Suprapubic skin (tissue), 4 donors: Measurements from ENCODE around the gene DNAJC22. TPM values are rescaled to one million over a fixed set of nuclear protein-coding genes. Genes with fewer than 3 reads are reported as not detected.
"Not testable (repeated sequence)": the region's sequence is repeated elsewhere in the genome, so short reads cannot be mapped to it uniquely, and the experiment has no call there.

Source experiments
- DNase-seq, 2 donors: peaks; one replicate each; pipeline ENCODE4 v3.0.0-alpha.2; 2019; ENCODE audit warnings: low spot score in 2 of 2
- H3K27ac ChIP-seq: fragments of 200-600 bp; sonication (generic); one replicate; pipeline ENCODE4 v1.5.1; 2019
- H3K27me3 ChIP-seq: fragments of 200-600 bp; sonication (generic); one replicate; pipeline ENCODE4 v1.5.1; 2019
- H3K36me3 ChIP-seq: fragments of 200-600 bp; sonication (generic); one replicate; pipeline ENCODE4 v1.5.1; 2019
- H3K4me1 ChIP-seq: fragments of 200-600 bp; sonication (generic); one replicate; pipeline ENCODE4 v1.5.1; 2019
- H3K4me3 ChIP-seq: fragments of 200-600 bp; sonication (generic); one replicate; pipeline ENCODE4 v1.5.1; 2019; ENCODE audit warnings: mild to moderate bottlenecking
- H3K9me3 ChIP-seq: fragments of 200-600 bp; sonication (generic); one replicate; pipeline ENCODE4 v1.5.1; 2019
- CTCF ChIP-seq, 2 donors: fragments of 200-600 bp in 1 of 2; fragments of 450-650 bp in 1 of 2; sonication (generic) in 1 of 2; IDR thresholded peaks; one replicate each; pipeline ENCODE4 v1.5.1; 2016 to 2019; ENCODE audit warnings: antibody characterized with exemption in 2 of 2, mild to moderate bottlenecking in 1 of 2, moderate library complexity in 1 of 2
- EP300 ChIP-seq: sonication (generic); formaldehyde crosslinking; IDR thresholded peaks from one replicate; pipeline ENCODE4 v1.6.1; 2017; ENCODE audit warnings: antibody characterized with exemption
- POLR2A ChIP-seq, 2 donors: fragments of 450-650 bp; IDR thresholded peaks; one replicate each; pipeline ENCODE4 v1.6.1; 2017; ENCODE audit warnings: antibody characterized with exemption in 2 of 2, mild to moderate bottlenecking in 2 of 2, moderate library complexity in 2 of 2
- POLR2AphosphoS5 ChIP-seq, 3 donors: sonication (generic); formaldehyde crosslinking; IDR thresholded peaks; one replicate each; pipeline ENCODE4 v1.6.1; 2017; ENCODE audit warnings: antibody characterized with exemption in 3 of 3
- WGBS: methylation state at CpG from one replicate; pipeline ENCODE4 v1.1.5; 2018; 5-methylcytosine and 5-hydroxymethylcytosine counted together
- total RNA-seq, 4 donors: library from RNA; depleted of rRNA; stranded (reverse); fragments of >200 nt; gene quantifications; one replicate each; pipeline ENCODE4 v1.1.0, GENCODE V29; 2016

Gene DNAJC22
- total RNA-seq, 4 donors from 2014 or later: 0.62 to 2.2 (median 1.1) TPM

GRCh38 chr12:49377386-49377785 lies 30.7 kb downstream of the DNAJC22 start:
- no peak for DNase-seq
- Histone ChIP-seq H3K9me3 (no peaks in the 10 kb centered on the region), H3K27ac (no peak overlapping the region), H3K4me1 (no peaks in the 10 kb centered on the region), H3K4me3 (no peak overlapping the region), H3K36me3 (no peaks in the 10 kb centered on the region), H3K27me3 (no peaks in the 10 kb centered on the region)
- 77% methylated on average over 2 of the region's 2 CpGs for WGBS
- TF ChIP-seq CTCF (IDR thresholded peaks at IDR 0.05): no peak
- no peak for TF ChIP-seq EP300
- no peak for TF ChIP-seq POLR2AphosphoS5 (IDR thresholded peaks at IDR 0.05)
- TF ChIP-seq POLR2A (IDR thresholded peaks at IDR 0.05): no peak

GRCh38 chr12:49380184-49380583 lies 33.5 kb downstream of the DNAJC22 start:
- WGBS: 91% methylated on average over 9 of the region's 9 CpGs
- H3K27ac ChIP-seq, H3K4me1 ChIP-seq, H3K27me3 ChIP-seq, DNase-seq, H3K36me3 ChIP-seq, H3K4me3 ChIP-seq, H3K9me3 ChIP-seq: not testable (repeated sequence)

GRCh38 chr12:49388682-49389386 lies 42.1 kb downstream of the DNAJC22 start:
- no peaks in the 10 kb centered on the region for H3K4me1 ChIP-seq
- no peak overlapping the region for H3K4me3 ChIP-seq
- WGBS: 81% methylated on average over 18 of the region's 18 CpGs
- H3K9me3 ChIP-seq: no peaks in the 10 kb centered on the region
- H3K36me3 ChIP-seq: no peaks in the 10 kb centered on the region
- H3K27ac ChIP-seq: no peak overlapping the region
- DNase-seq: peak in 1 of 2 donors; percentile 66
- no peak for TF ChIP-seq POLR2A (IDR thresholded peaks at IDR 0.05)
- no peak for TF ChIP-seq CTCF (IDR thresholded peaks at IDR 0.05)
- TF ChIP-seq EP300: no peak
- TF ChIP-seq POLR2AphosphoS5 (IDR thresholded peaks at IDR 0.05): no peak
- no peaks in the 10 kb centered on the region for H3K27me3 ChIP-seq

- no peak for DNase-seq
- TF ChIP-seq CTCF (IDR thresholded peaks at IDR 0.05) (no peak), POLR2AphosphoS5 (IDR thresholded peaks at IDR 0.05) (no peak), EP300 (no peak), POLR2A (IDR thresholded peaks at IDR 0.05) (no peak)
- H3K4me1 ChIP-seq: no peaks in the 10 kb centered on the region
- H3K27me3 ChIP-seq: no peaks in the 10 kb centered on the region
- H3K27ac ChIP-seq: no peak overlapping the region
- no peak overlapping the region for H3K4me3 ChIP-seq
- H3K9me3 ChIP-seq: no peaks in the 10 kb centered on the region
- no peaks in the 10 kb centered on the region for H3K36me3 ChIP-seq
- WGBS: 86% methylated on average over 13 of the region's 13 CpGs
Measured at GRCh38 chr12:49389387-49389703, 42.7 kb downstream of the DNAJC22 start.

- Histone ChIP-seq H3K27me3 (no peaks in the 10 kb centered on the region), H3K27ac (no peak overlapping the region), H3K36me3 (no peaks in the 10 kb centered on the region), H3K9me3 (no peaks in the 10 kb centered on the region), H3K4me3 (no peak overlapping the region), H3K4me1 (peaks cover 2% of the 10 kb centered on the region)
- no peak for DNase-seq
- TF ChIP-seq CTCF (IDR thresholded peaks at IDR 0.05) (no peak), POLR2A (IDR thresholded peaks at IDR 0.05) (no peak), EP300 (no peak), POLR2AphosphoS5 (IDR thresholded peaks at IDR 0.05) (no peak)
- 93% methylated on average over 1 of the region's 1 CpG for WGBS
Measured at GRCh38 chr12:49397000-49397399, 50.3 kb downstream of the DNAJC22 start.

- Histone ChIP-seq H3K4me3 (no peak overlapping the region), H3K27me3 (no peaks in the 10 kb centered on the region), H3K36me3 (no peaks in the 10 kb centered on the region), H3K9me3 (no peaks in the 10 kb centered on the region), H3K4me1 (peaks cover 16% of the 10 kb centered on the region), H3K27ac (no peak overlapping the region)
- WGBS: 80% methylated on average over 1 of the region's 1 CpG
- DNase-seq: no peak
- TF ChIP-seq CTCF (IDR thresholded peaks at IDR 0.05) (no peak), POLR2A (IDR thresholded peaks at IDR 0.05) (no peak), EP300 (no peak), POLR2AphosphoS5 (IDR thresholded peaks at IDR 0.05) (no peak)
Measured at GRCh38 chr12:49400304-49400703, 53.6 kb downstream of the DNAJC22 start.
